NT2/D1 (cell line): ENCODE measurements around the gene BEAN1.

Source experiments
- SUZ12 ChIP-seq: IDR thresholded peaks from 2 replicates; pipeline ENCODE4 v1.6.1; 2011; ENCODE audit not compliant: insufficient read length, insufficient read depth; ENCODE audit errors: extremely low read depth
- YY1 ChIP-seq: IDR thresholded peaks from 2 replicates; pipeline ENCODE4 v1.6.1; 2011; ENCODE audit not compliant: insufficient read length, insufficient read depth
- ZNF274 ChIP-seq: IDR thresholded peaks from 2 replicates; pipeline ENCODE4 v1.6.1; 2011; ENCODE audit warnings: mild to moderate bottlenecking, low read depth, low read length

- TF ChIP-seq YY1 (no peak), SUZ12 (no peak), ZNF274 (no peak)
Measured at GRCh38 chr16:66388350-66389139, 38.5 kb upstream of the BEAN1 start.
